ENCODE measurements around the gene FHOD3. TPM values are rescaled to one million over a fixed set of nuclear protein-coding genes. Genes with fewer than 3 reads are reported as not detected.

Gene FHOD3
- total RNA-seq, 1 donor from 2014 or later, result 5.9 TPM

GRCh38 chr18:36387310-36387709 is 89.8 kb downstream of the FHOD3 start:
- H3K27me3 ChIP-seq (ENCODE audit: insufficient read depth, low read length), result no peaks in the 10 kb centered on the region
- H3K9ac ChIP-seq (ENCODE audit: low read length), result no peak overlapping the region
- Mint-ChIP-seq H3K27me3 (ENCODE audit: low read depth, unreplicated experiment) (peaks cover 15% of the 10 kb centered on the region), H3K27ac (ENCODE audit: unreplicated experiment) (no peak overlapping the region), H3K9me3 (ENCODE audit: unreplicated experiment) (no peaks in the 10 kb centered on the region), H3K4me1 (ENCODE audit: low read depth, unreplicated experiment) (peaks cover 7% of the 10 kb centered on the region), H3K4me3 (ENCODE audit: unreplicated experiment) (no peak overlapping the region), H3K36me3 (ENCODE audit: low read depth, unreplicated experiment) (no peaks in the 10 kb centered on the region)
- no peak for DNase-seq (ENCODE audit: low read depth)
- H3K36me3 ChIP-seq (ENCODE audit: insufficient read depth, low read length), result no peaks in the 10 kb centered on the region
- no peak for FAIRE-seq
- H3K4me3 ChIP-seq (ENCODE audit: insufficient read depth, low read depth, low read length), result no peak overlapping the region
- no peaks in the 10 kb centered on the region for H4K20me1 ChIP-seq (ENCODE audit: insufficient read depth, low read length)
- H3K4me1 ChIP-seq (ENCODE audit: insufficient read depth, low read length), result peaks cover 6% of the 10 kb centered on the region
- H3K9me3 ChIP-seq (ENCODE audit: insufficient read depth, low read depth, low read length), result no peaks in the 10 kb centered on the region
- no peak overlapping the region for H3K27ac ChIP-seq (ENCODE audit: low read depth, low read length)
- TF ChIP-seq EZH2 (IDR thresholded peaks at IDR 0.05; ENCODE audit: insufficient read depth, low read length), result no peak
- TF ChIP-seq CTCF (IDR thresholded peaks at IDR 0.05; ENCODE audit: insufficient read depth, low read depth, low read length), result no peak
- no peak overlapping the region for H2AFZ ChIP-seq (ENCODE audit: low read depth, low read length)
- H3K4me2 ChIP-seq (ENCODE audit: low read length), result no peak overlapping the region
- peaks cover 3% of the 10 kb centered on the region for H3K79me2 ChIP-seq (ENCODE audit: insufficient read depth, low read length)

- Mint-ChIP-seq H3K27ac (ENCODE audit: unreplicated experiment) (no peak overlapping the region), H3K4me3 (ENCODE audit: unreplicated experiment) (no peak overlapping the region), H3K27me3 (ENCODE audit: low read depth, unreplicated experiment) (peaks cover 15% of the 10 kb centered on the region), H3K4me1 (ENCODE audit: low read depth, unreplicated experiment) (peaks cover 2% of the 10 kb centered on the region), H3K9me3 (ENCODE audit: unreplicated experiment) (no peaks in the 10 kb centered on the region), H3K36me3 (ENCODE audit: low read depth, unreplicated experiment) (no peaks in the 10 kb centered on the region)
- H3K27ac ChIP-seq (ENCODE audit: low read depth, low read length), result no peak overlapping the region
- H2AFZ ChIP-seq (ENCODE audit: low read depth, low read length), result no peak overlapping the region
- peaks cover 6% of the 10 kb centered on the region for H3K4me1 ChIP-seq (ENCODE audit: insufficient read depth, low read length)
- DNase-seq (ENCODE audit: low read depth), result no peak
- H3K4me2 ChIP-seq (ENCODE audit: low read length), result no peak overlapping the region
- TF ChIP-seq EZH2 (IDR thresholded peaks at IDR 0.05; ENCODE audit: insufficient read depth, low read length) (no peak), CTCF (IDR thresholded peaks at IDR 0.05; ENCODE audit: insufficient read depth, low read depth, low read length) (no peak)
- H3K36me3 ChIP-seq (ENCODE audit: insufficient read depth, low read length), result no peaks in the 10 kb centered on the region
- H4K20me1 ChIP-seq (ENCODE audit: insufficient read depth, low read length), result no peaks in the 10 kb centered on the region
- H3K79me2 ChIP-seq (ENCODE audit: insufficient read depth, low read length), result peaks cover 3% of the 10 kb centered on the region
- H3K9ac ChIP-seq (ENCODE audit: low read length), result no peak overlapping the region
- H3K4me3 ChIP-seq (ENCODE audit: insufficient read depth, low read depth, low read length), result no peak overlapping the region
- no peaks in the 10 kb centered on the region for H3K27me3 ChIP-seq (ENCODE audit: insufficient read depth, low read length)
- no peak for FAIRE-seq
- H3K9me3 ChIP-seq (ENCODE audit: insufficient read depth, low read depth, low read length), result no peaks in the 10 kb centered on the region
Observed at GRCh38 chr18:36388310-36388709, 90.8 kb downstream of the FHOD3 start.

GRCh38 chr18:36389027-36389426 is 91.5 kb downstream of the FHOD3 start:
- no peak for FAIRE-seq
- H3K27ac ChIP-seq (ENCODE audit: low read depth, low read length), result no peak overlapping the region
- peaks cover 6% of the 10 kb centered on the region for H3K4me1 ChIP-seq (ENCODE audit: insufficient read depth, low read length)

More at GRCh38 chr18:36389027-36389426, 91.5 kb downstream of the FHOD3 start:
- H3K9ac ChIP-seq (ENCODE audit: low read length), result no peak overlapping the region
- no peak overlapping the region for H2AFZ ChIP-seq (ENCODE audit: low read depth, low read length)
- H3K27ac Mint-ChIP-seq (ENCODE audit: unreplicated experiment), result no peak overlapping the region
- H3K9me3 Mint-ChIP-seq (ENCODE audit: unreplicated experiment), result peaks cover 3% of the 10 kb centered on the region
- no peak overlapping the region for H3K4me3 ChIP-seq (ENCODE audit: insufficient read depth, low read depth, low read length)
- H3K27me3 Mint-ChIP-seq (ENCODE audit: low read depth, unreplicated experiment), result peaks cover 15% of the 10 kb centered on the region
- H3K36me3 ChIP-seq (ENCODE audit: insufficient read depth, low read length), result no peaks in the 10 kb centered on the region
- peaks cover 3% of the 10 kb centered on the region for H3K79me2 ChIP-seq (ENCODE audit: insufficient read depth, low read length)
- peaks cover 2% of the 10 kb centered on the region for H3K4me1 Mint-ChIP-seq (ENCODE audit: low read depth, unreplicated experiment)
- TF ChIP-seq EZH2 (IDR thresholded peaks at IDR 0.05; ENCODE audit: insufficient read depth, low read length) (no peak), CTCF (IDR thresholded peaks at IDR 0.05; ENCODE audit: insufficient read depth, low read depth, low read length) (no peak)
- no peaks in the 10 kb centered on the region for H3K27me3 ChIP-seq (ENCODE audit: insufficient read depth, low read length)
- H3K36me3 Mint-ChIP-seq (ENCODE audit: low read depth, unreplicated experiment), result no peaks in the 10 kb centered on the region
- no peaks in the 10 kb centered on the region for H4K20me1 ChIP-seq (ENCODE audit: insufficient read depth, low read length)
- no peak for DNase-seq (ENCODE audit: low read depth)
- no peak overlapping the region for H3K4me2 ChIP-seq (ENCODE audit: low read length)
- H3K9me3 ChIP-seq (ENCODE audit: insufficient read depth, low read depth, low read length), result no peaks in the 10 kb centered on the region
- H3K4me3 Mint-ChIP-seq (ENCODE audit: unreplicated experiment), result no peak overlapping the region
